ENCODE data around the gene DIS3L2. TPM values are rescaled to one million over a fixed set of nuclear protein-coding genes. Genes with fewer than 3 reads are reported as not detected.

DIS3L2 gene
- total RNA-seq, 1 donor = 24.9 TPM

DNA sequence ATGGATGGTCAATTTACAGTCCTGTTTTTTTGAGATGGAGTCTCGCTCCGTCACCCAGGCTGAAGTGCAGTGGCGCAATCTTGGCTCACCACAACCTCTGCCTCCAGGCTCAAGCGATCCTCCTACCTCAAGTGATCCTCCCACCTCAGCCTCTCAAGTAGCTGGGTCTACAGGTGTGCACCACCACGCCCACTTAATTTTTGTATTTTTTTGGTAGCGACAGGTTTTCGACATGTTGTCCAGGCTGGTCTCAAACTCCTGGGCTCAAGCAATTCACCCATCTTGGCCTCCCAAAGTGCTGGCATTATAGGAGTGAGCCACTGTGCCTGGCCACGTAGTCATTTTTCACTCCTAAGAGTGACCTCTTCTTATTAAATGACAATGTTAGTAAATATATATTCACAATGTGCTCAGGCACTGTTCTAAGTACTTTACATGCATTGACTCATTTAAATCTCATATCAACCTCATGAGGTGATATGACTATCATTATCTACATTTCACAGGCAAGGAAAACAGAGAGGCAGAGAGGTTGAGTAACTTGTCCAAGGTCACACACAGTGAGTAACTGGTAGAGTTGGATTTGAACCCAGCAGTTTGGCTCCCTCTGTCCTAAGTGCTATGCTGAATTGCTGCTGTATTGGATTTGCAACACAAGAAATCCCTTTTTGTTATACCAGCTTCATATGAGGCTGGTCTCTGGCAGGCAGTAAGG is 5.6 kb upstream of the DIS3L2 start:
- DNase-seq (ENCODE audit: low read depth) = no peak
- TF ChIP-seq, protein P1, sequence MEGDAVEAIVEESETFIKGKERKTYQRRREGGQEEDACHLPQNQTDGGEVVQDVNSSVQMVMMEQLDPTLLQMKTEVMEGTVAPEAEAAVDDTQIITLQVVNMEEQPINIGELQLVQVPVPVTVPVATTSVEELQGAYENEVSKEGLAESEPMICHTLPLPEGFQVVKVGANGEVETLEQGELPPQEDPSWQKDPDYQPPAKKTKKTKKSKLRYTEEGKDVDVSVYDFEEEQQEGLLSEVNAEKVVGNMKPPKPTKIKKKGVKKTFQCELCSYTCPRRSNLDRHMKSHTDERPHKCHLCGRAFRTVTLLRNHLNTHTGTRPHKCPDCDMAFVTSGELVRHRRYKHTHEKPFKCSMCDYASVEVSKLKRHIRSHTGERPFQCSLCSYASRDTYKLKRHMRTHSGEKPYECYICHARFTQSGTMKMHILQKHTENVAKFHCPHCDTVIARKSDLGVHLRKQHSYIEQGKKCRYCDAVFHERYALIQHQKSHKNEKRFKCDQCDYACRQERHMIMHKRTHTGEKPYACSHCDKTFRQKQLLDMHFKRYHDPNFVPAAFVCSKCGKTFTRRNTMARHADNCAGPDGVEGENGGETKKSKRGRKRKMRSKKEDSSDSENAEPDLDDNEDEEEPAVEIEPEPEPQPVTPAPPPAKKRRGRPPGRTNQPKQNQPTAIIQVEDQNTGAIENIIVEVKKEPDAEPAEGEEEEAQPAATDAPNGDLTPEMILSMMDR (IDR thresholded peaks at IDR 0.05; ENCODE audit: insufficient read depth, low read length) = no peak
- no peak overlapping the region for H3K4me3 ChIP-seq (ENCODE audit: low read depth, low read length)

DNA sequence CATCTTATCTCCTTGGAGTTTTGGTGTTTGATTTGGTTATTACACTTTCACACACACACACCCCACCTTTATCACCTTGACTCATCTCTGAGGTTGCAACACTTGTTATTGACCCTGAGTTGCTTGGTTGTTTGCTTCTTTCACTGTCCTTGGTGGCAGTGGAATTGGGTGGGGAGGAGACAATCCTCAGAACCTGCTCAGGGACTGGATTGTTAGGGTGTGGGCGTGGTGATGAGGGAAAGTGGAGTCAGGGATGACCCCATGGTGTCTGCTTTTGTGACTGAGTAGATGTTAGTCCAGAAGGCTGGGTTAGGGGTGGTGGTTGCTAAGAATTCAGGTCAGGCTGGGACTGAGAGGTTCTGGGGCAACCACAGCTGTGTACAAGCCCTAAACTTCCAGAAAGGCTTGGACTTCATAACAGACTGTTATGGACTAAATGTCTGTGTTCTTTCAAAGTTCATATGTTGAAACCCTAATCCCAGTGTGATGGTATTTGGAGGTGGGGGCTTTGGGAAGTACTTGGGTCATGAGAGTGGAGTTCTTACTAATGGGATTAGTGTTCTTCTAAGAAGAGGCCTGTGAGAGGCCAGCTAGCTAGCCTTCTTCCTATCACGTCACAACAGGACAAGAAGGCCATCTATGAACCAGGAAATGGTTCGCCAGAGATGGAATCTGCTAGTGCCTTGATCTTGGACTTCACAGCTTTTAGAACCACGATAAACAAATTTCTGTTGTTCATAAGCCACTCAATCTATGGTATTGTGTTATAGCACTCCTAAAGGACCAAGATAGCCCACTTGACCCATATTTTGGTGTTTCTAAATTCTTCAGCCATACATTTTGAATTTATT is 3.4 kb upstream of the DIS3L2 start:
- TF ChIP-seq, protein P1 (IDR thresholded peaks at IDR 0.05; ENCODE audit: insufficient read depth, low read length) = no peak
- DNase-seq (ENCODE audit: low read depth) = no peak
- H3K4me3 ChIP-seq (ENCODE audit: low read depth, low read length) = no peak overlapping the region

DNA sequence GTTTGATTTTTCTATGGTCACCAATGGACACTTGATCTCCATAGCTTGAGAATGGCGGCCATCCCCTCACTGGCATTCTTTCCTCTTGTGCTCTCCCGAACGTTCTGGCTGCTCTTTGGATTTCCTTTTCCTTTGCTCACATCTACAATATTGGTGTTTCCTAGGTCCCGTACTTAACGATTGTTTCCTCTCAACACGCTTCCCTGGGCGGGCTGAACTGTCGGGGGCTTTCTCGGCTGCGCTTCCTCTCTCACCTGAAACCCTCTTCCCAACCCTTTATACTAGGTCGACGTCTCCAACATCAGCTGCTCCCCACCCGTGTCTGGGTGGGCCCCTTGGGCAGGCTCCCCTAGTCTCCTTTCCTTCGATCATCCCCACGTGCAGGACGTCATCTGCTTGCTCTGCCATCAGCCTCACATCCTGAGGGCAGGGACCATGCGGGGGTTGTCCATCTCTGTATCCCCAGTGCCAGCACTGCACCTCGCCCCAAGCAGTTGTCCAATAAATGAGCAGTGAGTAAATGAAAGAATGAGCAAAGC is 634 bp upstream of the DIS3L2 start:
- peak overlapping the region; percentile 92 for H3K4me3 ChIP-seq (ENCODE audit: low read depth, low read length)
- DNase-seq (ENCODE audit: low read depth) = no peak
- TF ChIP-seq, protein P1 (IDR thresholded peaks at IDR 0.05; ENCODE audit: insufficient read depth, low read length) = no peak

DNA sequence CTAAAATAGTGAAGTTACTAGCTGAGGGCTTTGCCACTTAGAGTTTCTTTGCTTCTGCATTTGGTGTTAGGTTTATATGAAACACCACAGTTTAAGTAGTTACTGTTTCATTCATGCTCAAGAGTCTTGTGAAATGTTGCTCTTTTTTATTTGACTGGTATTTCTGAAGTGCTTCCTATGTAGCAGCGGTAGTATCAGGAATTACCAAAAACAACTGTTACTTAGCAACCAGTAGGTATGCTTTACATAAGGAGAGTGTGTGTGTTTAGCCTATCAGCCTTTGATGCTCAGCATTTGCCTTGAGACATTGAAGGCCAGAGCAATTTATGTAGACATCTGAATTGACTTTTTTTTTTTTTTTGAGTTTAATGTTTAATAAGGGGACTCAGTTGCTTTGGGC is 3.6 kb downstream of the DIS3L2 start:
- H3K4me3 ChIP-seq (ENCODE audit: low read depth, low read length) = no peak overlapping the region
- DNase-seq (ENCODE audit: low read depth) = no peak
- TF ChIP-seq, protein P1 (IDR thresholded peaks at IDR 0.05; ENCODE audit: insufficient read depth, low read length) = no peak

DNA sequence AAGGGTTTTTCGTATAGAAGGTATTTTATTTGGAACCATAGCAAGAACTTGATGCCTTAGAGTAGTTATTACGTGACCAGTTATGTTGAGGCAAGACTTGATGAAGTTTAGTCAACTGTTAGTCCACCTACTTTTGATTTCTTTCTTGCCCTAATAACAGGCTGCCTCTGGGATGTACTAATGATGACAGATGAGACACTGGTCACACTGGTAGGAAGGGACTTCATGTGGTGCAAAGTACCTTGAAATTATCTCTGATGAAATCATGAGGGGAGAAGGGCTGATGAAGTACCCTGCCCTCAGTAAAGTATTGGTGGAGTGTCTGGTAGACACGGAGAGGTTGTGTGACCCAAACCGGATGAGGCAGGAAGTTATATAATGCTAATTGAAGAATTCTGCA is 5.4 kb downstream of the DIS3L2 start:
- H3K4me3 ChIP-seq (ENCODE audit: low read depth, low read length) = no peak overlapping the region
- TF ChIP-seq, protein P1 (IDR thresholded peaks at IDR 0.05; ENCODE audit: insufficient read depth, low read length) = no peak
- no peak for DNase-seq (ENCODE audit: low read depth)

DNA sequence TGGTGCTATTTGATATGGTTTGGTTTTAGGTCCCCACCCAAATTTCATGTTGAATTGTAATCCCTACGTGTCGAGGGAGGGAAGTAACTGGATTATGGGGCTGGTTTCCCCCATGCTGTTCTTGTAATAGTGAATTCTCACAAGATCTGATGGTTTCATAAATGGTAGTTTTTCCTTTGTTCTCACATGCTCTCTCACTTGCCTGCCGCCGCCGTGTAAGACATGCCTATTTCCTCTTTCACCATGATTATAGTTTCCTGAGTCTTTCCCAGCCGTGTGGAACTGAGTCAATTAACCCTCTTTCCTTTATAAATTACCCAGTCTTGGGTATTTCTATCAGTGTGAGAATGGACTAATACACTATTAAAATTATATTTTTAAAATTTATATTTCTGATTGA is 7.3 kb downstream of the DIS3L2 start:
- TF ChIP-seq, protein P1 (IDR thresholded peaks at IDR 0.05; ENCODE audit: insufficient read depth, low read length) = no peak
- no peak overlapping the region for H3K4me3 ChIP-seq (ENCODE audit: low read depth, low read length)
- DNase-seq (ENCODE audit: low read depth) = no peak

Measured in fibroblast of the aortic adventitia (primary cell).